Measurements from ENCODE around the gene AUTS2. TPM values are rescaled to one million over a fixed set of nuclear protein-coding genes. Genes with fewer than 3 reads are reported as not detected.

The AUTS2 gene
- total and polyA plus RNA-seq, 2 donors (not counting 1 experiment from before 2014, with no cell fraction given), result 0.60 to 9.1 TPM

DNA sequence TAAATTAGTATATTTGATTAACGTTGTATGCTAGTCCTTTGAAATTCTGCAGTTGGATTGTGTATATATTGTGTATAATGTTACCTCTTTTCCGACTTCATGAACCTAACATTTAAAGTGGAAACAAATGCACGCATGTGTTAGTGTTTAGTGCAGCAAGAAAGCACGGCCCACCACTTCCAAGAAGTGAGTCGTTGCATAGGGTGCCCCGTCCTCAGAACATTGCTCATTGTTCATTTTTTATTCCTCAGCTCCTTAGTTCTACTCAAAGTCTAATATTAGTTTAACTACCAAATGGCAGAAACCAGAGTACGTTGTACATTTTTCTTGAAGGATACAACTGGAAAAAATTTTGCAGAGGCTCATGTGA lies 407.6 kb downstream of the AUTS2 start:
- H3K4me3 ChIP-seq (replicated peaks in 1 of 4; ENCODE audit: control extremely low read depth in 1 of 4, insufficient read depth in 1 of 4, low read depth in 3 of 4, low read length in 4 of 4), result no peak overlapping the region
- H3K9ac ChIP-seq (ENCODE audit: insufficient read depth, low read length), result no peak overlapping the region
- TF ChIP-seq, protein P1, sequence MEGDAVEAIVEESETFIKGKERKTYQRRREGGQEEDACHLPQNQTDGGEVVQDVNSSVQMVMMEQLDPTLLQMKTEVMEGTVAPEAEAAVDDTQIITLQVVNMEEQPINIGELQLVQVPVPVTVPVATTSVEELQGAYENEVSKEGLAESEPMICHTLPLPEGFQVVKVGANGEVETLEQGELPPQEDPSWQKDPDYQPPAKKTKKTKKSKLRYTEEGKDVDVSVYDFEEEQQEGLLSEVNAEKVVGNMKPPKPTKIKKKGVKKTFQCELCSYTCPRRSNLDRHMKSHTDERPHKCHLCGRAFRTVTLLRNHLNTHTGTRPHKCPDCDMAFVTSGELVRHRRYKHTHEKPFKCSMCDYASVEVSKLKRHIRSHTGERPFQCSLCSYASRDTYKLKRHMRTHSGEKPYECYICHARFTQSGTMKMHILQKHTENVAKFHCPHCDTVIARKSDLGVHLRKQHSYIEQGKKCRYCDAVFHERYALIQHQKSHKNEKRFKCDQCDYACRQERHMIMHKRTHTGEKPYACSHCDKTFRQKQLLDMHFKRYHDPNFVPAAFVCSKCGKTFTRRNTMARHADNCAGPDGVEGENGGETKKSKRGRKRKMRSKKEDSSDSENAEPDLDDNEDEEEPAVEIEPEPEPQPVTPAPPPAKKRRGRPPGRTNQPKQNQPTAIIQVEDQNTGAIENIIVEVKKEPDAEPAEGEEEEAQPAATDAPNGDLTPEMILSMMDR (conservative IDR thresholded peaks at IDR 0.05 in 1 of 2, IDR thresholded peaks at IDR 0.05 in 1 of 2; ENCODE audit: low read depth in 1 of 2, low read length in 2 of 2), result no peak
- TF ChIP-seq EZH2 (IDR thresholded peaks at IDR 0.05; ENCODE audit: low read length, missing control alignments), result no peak
- no peaks in the 10 kb centered on the region for H4K20me1 ChIP-seq (ENCODE audit: control insufficient read depth, extremely low read depth, insufficient read depth, low read length)
- H3K36me3 ChIP-seq (ENCODE audit: control insufficient read depth, insufficient read depth, low read length), result no peaks in the 10 kb centered on the region
- no peak overlapping the region for H3K4me2 ChIP-seq (ENCODE audit: extremely low read depth, insufficient read depth, low read length)
- H3K9me3 ChIP-seq (ENCODE audit: control insufficient read depth, insufficient read depth, low read depth, low read length), result no peaks in the 10 kb centered on the region
- no peaks in the 10 kb centered on the region for H3K27me3 ChIP-seq (ENCODE audit: control insufficient read depth, insufficient read depth, low read length)
- H3K79me2 ChIP-seq (ENCODE audit: control insufficient read depth, insufficient read depth, low read length), result no peaks in the 10 kb centered on the region
- H3K4me1 ChIP-seq (ENCODE audit: control insufficient read depth, extremely low read depth, insufficient read depth, low read length), result no peaks in the 10 kb centered on the region
- H2AFZ ChIP-seq (ENCODE audit: low read length), result no peak overlapping the region
- DNase-seq (ENCODE audit: low read depth in 2 of 2), result peak in 1 of 2 donors; percentile 3
- no peak overlapping the region for H3K27ac ChIP-seq (ENCODE audit: insufficient read depth, low read length)

DNA sequence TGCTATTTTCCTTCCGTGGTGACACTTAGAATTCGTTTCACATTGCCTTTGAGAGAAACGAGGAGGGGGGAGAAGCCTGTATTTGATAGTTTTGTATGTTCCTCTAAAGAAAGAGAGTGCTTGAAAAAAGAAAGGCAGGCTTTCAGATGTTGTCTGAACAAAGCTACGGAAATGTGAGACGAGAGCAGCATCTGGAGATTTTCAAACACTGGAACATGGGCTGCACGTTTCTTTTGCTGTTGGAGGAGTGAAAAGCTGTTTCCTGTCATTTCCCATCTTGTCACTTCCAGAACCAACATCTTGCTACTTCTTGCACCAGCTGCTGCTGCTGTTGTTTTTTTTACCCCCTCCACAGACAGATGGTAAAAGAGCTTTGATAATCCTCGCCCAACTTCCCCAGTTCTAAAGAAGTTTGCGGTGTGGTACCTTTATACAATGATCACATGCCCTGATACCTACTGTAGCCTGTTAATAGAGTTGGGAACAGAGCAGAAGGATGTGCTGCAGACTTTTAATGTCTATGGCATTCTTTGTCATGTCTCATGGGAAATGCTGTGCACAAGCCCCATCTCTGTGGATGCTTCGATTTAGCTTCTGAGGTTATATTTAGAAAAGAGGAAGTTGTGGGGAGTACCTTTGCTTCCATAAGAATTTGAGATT lies 408.1 kb downstream of the AUTS2 start:
- no peak overlapping the region for H3K9ac ChIP-seq (ENCODE audit: insufficient read depth, low read length)
- no peak overlapping the region for H2AFZ ChIP-seq (ENCODE audit: low read length)
- DNase-seq (ENCODE audit: low read depth in 2 of 2), result peak in 1 of 2 donors; percentile 61
- no peaks in the 10 kb centered on the region for H3K36me3 ChIP-seq (ENCODE audit: control insufficient read depth, insufficient read depth, low read length)
- TF ChIP-seq EZH2 (IDR thresholded peaks at IDR 0.05; ENCODE audit: low read length, missing control alignments), result no peak
- TF ChIP-seq, protein P1 (conservative IDR thresholded peaks at IDR 0.05 in 1 of 2, IDR thresholded peaks at IDR 0.05 in 1 of 2; ENCODE audit: low read depth in 1 of 2, low read length in 2 of 2), result no peak
- no peaks in the 10 kb centered on the region for H3K27me3 ChIP-seq (ENCODE audit: control insufficient read depth, insufficient read depth, low read length)
- no peaks in the 10 kb centered on the region for H3K79me2 ChIP-seq (ENCODE audit: control insufficient read depth, insufficient read depth, low read length)
- H3K4me2 ChIP-seq (ENCODE audit: extremely low read depth, insufficient read depth, low read length), result no peak overlapping the region
- no peaks in the 10 kb centered on the region for H3K4me1 ChIP-seq (ENCODE audit: control insufficient read depth, extremely low read depth, insufficient read depth, low read length)
- H3K27ac ChIP-seq (ENCODE audit: insufficient read depth, low read length), result no peak overlapping the region
- no peaks in the 10 kb centered on the region for H4K20me1 ChIP-seq (ENCODE audit: control insufficient read depth, extremely low read depth, insufficient read depth, low read length)
- H3K4me3 ChIP-seq (replicated peaks in 1 of 4; ENCODE audit: control extremely low read depth in 1 of 4, insufficient read depth in 1 of 4, low read depth in 3 of 4, low read length in 4 of 4), result peak overlapping the region in 1 of 4 experiments; percentile 1
- H3K9me3 ChIP-seq (ENCODE audit: control insufficient read depth, insufficient read depth, low read depth, low read length), result no peaks in the 10 kb centered on the region

DNA sequence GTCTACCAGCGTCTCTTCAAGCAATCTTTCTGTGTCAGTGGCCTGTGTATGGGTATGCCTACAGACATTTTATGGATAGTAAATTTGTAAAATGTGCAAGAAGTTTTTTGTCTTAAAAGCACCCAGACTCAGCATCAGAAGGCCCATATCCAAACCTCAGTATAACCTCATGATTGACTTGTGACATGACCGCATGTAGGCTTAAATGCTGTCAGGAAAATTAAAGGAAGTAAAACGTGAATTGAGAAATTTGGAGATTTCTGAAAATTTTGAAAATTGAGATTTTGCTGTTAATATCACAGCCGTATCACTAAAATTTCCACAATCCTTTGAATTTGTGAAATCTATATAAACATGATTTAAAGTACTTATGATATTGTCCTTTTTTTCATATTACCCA lies 410.2 kb downstream of the AUTS2 start:
- Histone ChIP-seq H3K4me3 (replicated peaks in 1 of 4; ENCODE audit: control extremely low read depth in 1 of 4, insufficient read depth in 1 of 4, low read depth in 3 of 4, low read length in 4 of 4) (no peak overlapping the region), H4K20me1 (ENCODE audit: control insufficient read depth, extremely low read depth, insufficient read depth, low read length) (no peaks in the 10 kb centered on the region), H3K79me2 (ENCODE audit: control insufficient read depth, insufficient read depth, low read length) (no peaks in the 10 kb centered on the region), H3K4me1 (ENCODE audit: control insufficient read depth, extremely low read depth, insufficient read depth, low read length) (no peaks in the 10 kb centered on the region), H3K36me3 (ENCODE audit: control insufficient read depth, insufficient read depth, low read length) (no peaks in the 10 kb centered on the region), H3K4me2 (ENCODE audit: extremely low read depth, insufficient read depth, low read length) (no peak overlapping the region), H3K9me3 (ENCODE audit: control insufficient read depth, insufficient read depth, low read depth, low read length) (no peaks in the 10 kb centered on the region), H3K27ac (ENCODE audit: insufficient read depth, low read length) (no peak overlapping the region), H3K27me3 (ENCODE audit: control insufficient read depth, insufficient read depth, low read length) (no peaks in the 10 kb centered on the region), H2AFZ (ENCODE audit: low read length) (no peak overlapping the region), H3K9ac (ENCODE audit: insufficient read depth, low read length) (no peak overlapping the region)
- DNase-seq (ENCODE audit: low read depth in 2 of 2), result no peak
- TF ChIP-seq EZH2 (IDR thresholded peaks at IDR 0.05; ENCODE audit: low read length, missing control alignments), result no peak
- TF ChIP-seq, protein P1 (conservative IDR thresholded peaks at IDR 0.05 in 1 of 2, IDR thresholded peaks at IDR 0.05 in 1 of 2; ENCODE audit: low read depth in 1 of 2, low read length in 2 of 2), result no peak
